Measurements from ENCODE around the gene CD99. TPM values are rescaled to one million over a fixed set of nuclear protein-coding genes. Genes with fewer than 3 reads are reported as not detected.

CD99 gene
- total RNA-seq, 1 experiment from 2014 or later: 92.1 TPM

GRCh38 chrX:2642146-2642545 lies 48.9 kb upstream of the CD99 start:
- H3K79me1 ChIP-seq (ENCODE audit: insufficient read depth, low read depth, low read length, poor library complexity, severe bottlenecking): no peaks in the 10 kb centered on the region
- no peak overlapping the region for H3K9ac ChIP-seq (ENCODE audit: extremely low read depth, insufficient read length, low read length)
- no peak overlapping the region for H2AK5ac ChIP-seq (ENCODE audit: insufficient read length, low read length)
- no peak overlapping the region for H2BK20ac ChIP-seq (ENCODE audit: low read depth, low read length, poor library complexity, severe bottlenecking)
- no peak overlapping the region for H3T11ph ChIP-seq (ENCODE audit: low read length)
- no peak overlapping the region for H3K18ac ChIP-seq (ENCODE audit: insufficient read length, low read depth, low read length)
- H3K23ac ChIP-seq (ENCODE audit: insufficient read length, low read depth, low read length): no peak overlapping the region
- no peak overlapping the region for H3K14ac ChIP-seq (ENCODE audit: insufficient read depth, low read length)
- H3K9me3 ChIP-seq (ENCODE audit: control insufficient read depth, low read depth, low read length): no peaks in the 10 kb centered on the region
- no peak overlapping the region for H3K27ac Mint-ChIP-seq
- H4K91ac ChIP-seq (ENCODE audit: insufficient read length, low read depth, low read length): no peak overlapping the region
- no peak for TF ChIP-seq CTCF (conservative IDR thresholded peaks at IDR 0.05)
- no peak overlapping the region for H3K27ac ChIP-seq (ENCODE audit: insufficient read length, low read depth, low read length)
- H3K4me1 ChIP-seq (ENCODE audit: insufficient read depth, low read length): no peaks in the 10 kb centered on the region
- peaks cover 8 to 10% of the 10 kb centered on the region in 2 experiments for H3K4me1 Mint-ChIP-seq
- H2BK120ac ChIP-seq (ENCODE audit: low read depth, low read length, poor library complexity, severe bottlenecking): no peak overlapping the region
- H3K27me3 Mint-ChIP-seq (ENCODE audit: low read depth): no peaks in the 10 kb centered on the region
- no peak overlapping the region for H3K4me2 ChIP-seq (ENCODE audit: insufficient read depth, insufficient read length, low read length)
- DNase-seq: no peak
- H4K8ac ChIP-seq (replicated peaks; ENCODE audit: insufficient read length, low read depth, low read length): no peak overlapping the region
- H2AFZ ChIP-seq (ENCODE audit: low read length): no peak overlapping the region
- H3K36me3 Mint-ChIP-seq (ENCODE audit: insufficient read depth in 1 of 3, low read depth in 3 of 3): peaks cover 25 to 58% (median 48%) of the 10 kb centered on the region in 3 experiments
- H3K23me2 ChIP-seq (ENCODE audit: insufficient read length, low read depth, low read length, poor library complexity, severe bottlenecking): no peaks in the 10 kb centered on the region
- H3K27me3 ChIP-seq (ENCODE audit: insufficient read depth, low read length): no peaks in the 10 kb centered on the region
- 0 out of 2 replicates have a peak, but pooled peaks cover 1% of the 10 kb centered on the region for H3K79me2 ChIP-seq (ENCODE audit: insufficient read depth, low read length)
- H2BK5ac ChIP-seq (ENCODE audit: insufficient read length, low read length): no peak overlapping the region
- no CpG with 5 or more reads among the region's 8 CpGs for WGBS (ENCODE audit: extremely low coverage, insufficient read length, low lambda C conversion rate)
- H3K4me3 Mint-ChIP-seq: no peak overlapping the region
- no peak overlapping the region for H3K56ac ChIP-seq (ENCODE audit: insufficient read length, low read depth, low read length)
- no peak overlapping the region for H4K5ac ChIP-seq (ENCODE audit: insufficient read length, low read depth, low read length)
- no peak overlapping the region for H3K4ac ChIP-seq (ENCODE audit: low read depth, low read length)
- no peaks in the 10 kb centered on the region for H4K20me1 ChIP-seq (ENCODE audit: control insufficient read depth, insufficient read depth, insufficient read length)
- H2BK15ac ChIP-seq (ENCODE audit: low read depth, low read length): no peak overlapping the region
- H2BK12ac ChIP-seq (ENCODE audit: insufficient read length, low read depth, low read length): no peak overlapping the region
- H3K9me3 Mint-ChIP-seq: no peaks in the 10 kb centered on the region
